C4-2B (cell line): Measurements from ENCODE around the gene CFAP20.

Source experiments
- ZFX ChIP-seq: fragments of 450-650 bp; IDR thresholded peaks from 2 replicates; pipeline ENCODE4 v1.6.1; 2017
- TF ChIP-seq, protein P1 (sequence below): fragments of 450-650 bp; conservative IDR thresholded peaks from 2 replicates; pipeline ENCODE4 v1.5.1; 2017; ENCODE audit warnings: mild to moderate bottlenecking

DNA sequence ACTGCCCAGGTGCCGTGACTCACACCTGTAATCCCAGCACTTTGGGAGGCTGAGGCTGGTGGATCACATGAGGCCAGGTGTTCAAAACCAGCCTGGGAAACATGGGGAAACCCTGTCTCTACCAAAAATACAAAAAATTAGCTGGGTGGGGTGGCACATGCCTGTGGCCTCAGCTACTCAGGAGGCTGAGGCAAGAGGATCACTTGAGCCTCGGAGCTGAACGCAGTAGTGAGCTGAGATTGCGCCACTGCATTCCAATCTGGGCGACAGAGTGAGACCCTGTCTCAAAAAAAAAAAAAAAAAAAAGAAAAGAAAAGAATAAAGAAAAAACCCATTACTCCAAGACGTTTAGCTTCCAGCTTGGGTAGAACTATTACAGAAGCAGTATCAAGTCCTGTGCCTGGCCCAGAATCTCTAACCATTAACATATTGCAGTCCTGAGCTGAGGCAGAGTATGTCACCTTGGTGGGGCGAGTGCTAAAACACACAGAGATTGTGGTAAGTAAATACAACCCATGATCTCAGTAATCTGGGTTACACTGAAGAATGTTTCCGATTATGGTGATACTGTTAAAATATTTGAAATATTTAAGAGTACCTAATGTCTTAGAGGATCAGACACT lies 23.2 kb upstream of the CFAP20 start:
- TF ChIP-seq, protein P1, sequence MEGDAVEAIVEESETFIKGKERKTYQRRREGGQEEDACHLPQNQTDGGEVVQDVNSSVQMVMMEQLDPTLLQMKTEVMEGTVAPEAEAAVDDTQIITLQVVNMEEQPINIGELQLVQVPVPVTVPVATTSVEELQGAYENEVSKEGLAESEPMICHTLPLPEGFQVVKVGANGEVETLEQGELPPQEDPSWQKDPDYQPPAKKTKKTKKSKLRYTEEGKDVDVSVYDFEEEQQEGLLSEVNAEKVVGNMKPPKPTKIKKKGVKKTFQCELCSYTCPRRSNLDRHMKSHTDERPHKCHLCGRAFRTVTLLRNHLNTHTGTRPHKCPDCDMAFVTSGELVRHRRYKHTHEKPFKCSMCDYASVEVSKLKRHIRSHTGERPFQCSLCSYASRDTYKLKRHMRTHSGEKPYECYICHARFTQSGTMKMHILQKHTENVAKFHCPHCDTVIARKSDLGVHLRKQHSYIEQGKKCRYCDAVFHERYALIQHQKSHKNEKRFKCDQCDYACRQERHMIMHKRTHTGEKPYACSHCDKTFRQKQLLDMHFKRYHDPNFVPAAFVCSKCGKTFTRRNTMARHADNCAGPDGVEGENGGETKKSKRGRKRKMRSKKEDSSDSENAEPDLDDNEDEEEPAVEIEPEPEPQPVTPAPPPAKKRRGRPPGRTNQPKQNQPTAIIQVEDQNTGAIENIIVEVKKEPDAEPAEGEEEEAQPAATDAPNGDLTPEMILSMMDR: no peak
- no peak for TF ChIP-seq ZFX
